ENCODE data around the gene IFNA6.
A peak's percentile ranks its signal among the peaks of the same experiment; 100 is the strongest.

DNA sequence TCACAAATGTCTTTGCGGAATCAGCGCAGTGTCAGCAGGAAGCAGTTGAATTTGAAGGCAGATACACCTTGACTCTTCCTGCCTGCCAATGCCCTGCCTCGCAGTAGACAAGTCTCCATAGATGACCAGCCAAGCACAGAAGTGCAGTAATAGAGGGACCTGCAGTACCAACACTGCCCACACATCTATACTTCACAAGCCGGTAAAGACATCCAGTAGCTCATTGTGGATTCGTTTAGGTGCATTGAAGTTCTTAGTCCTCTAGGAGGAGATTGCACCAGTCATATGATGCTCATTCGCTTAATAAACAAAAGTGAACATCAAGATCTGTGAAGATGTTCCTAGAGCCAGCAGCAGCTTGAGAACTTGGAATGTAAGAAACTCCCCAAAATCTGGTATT lies 41.6 kb upstream of the IFNA6 start:
- TF ChIP-seq CTCF (IDR thresholded peaks at IDR 0.05) (peak in 2 of 12 donors; percentile 30 to 34), POLR2A (IDR thresholded peaks at IDR 0.05) (no peak)

Measured in heart left ventricle (tissue), 13 donors.